Gastroesophageal sphincter (tissue), 3 donors: Measurements from ENCODE around the gene HSPA6.
"Not testable (repeated sequence)": the region's sequence is repeated elsewhere in the genome, so short reads cannot be mapped to it uniquely, and the experiment has no call there.

Experiments used
- CTCF ChIP-seq, 4 experiments: fragments of 200-600 bp in 2 of 4; fragments of 450-650 bp in 2 of 4; sonication (generic) in 1 of 4; IDR thresholded peaks; one replicate each; pipeline ENCODE4 v1.5.1; 2017 to 2019; ENCODE audit warnings: antibody characterized with exemption in 4 of 4, mild to moderate bottlenecking in 2 of 4, moderate library complexity in 2 of 4
- POLR2A ChIP-seq, 2 donors: fragments of 450-650 bp; IDR thresholded peaks; one replicate each; pipeline ENCODE4 v1.6.1; 2017; ENCODE audit warnings: antibody characterized with exemption in 2 of 2, mild to moderate bottlenecking in 2 of 2, moderate library complexity in 1 of 2
- POLR2AphosphoS5 ChIP-seq: sonication (generic); formaldehyde crosslinking; IDR thresholded peaks from one replicate; pipeline ENCODE4 v1.6.1; 2017; ENCODE audit warnings: antibody characterized with exemption

- not testable (repeated sequence) for TF ChIP-seq CTCF (IDR thresholded peaks at IDR 0.05); POLR2A (IDR thresholded peaks at IDR 0.05); POLR2AphosphoS5
Measured at GRCh38 chr1:161550942-161551341, 26.6 kb downstream of the HSPA6 start.
